Dedifferentiated amniotic fluid mesenchymal stem cell (primary cell): ENCODE results near the gene CELA2B.
"Not testable (repeated sequence)": the region's sequence is repeated elsewhere in the genome, so short reads cannot be mapped to it uniquely, and the experiment has no call there.

Source experiments
- DNase-seq: peaks from one replicate; pipeline ENCODE4 v3.0.0-alpha.2; 2016; ENCODE audit errors: extremely low spot score

Gene CELA2B

GRCh38 chr1:15475752-15476314 is at the start of gene CELA2B:
Gene CELA2B (plus strand): TSS chr1:15476104. CDS start chr1:15476126, 22 bp downstream.
- DNase-seq, result no peak

GRCh38 chr1:15426492-15427279 is 49.2 kb upstream of the CELA2B start:
- no peak for DNase-seq

- no peak for DNase-seq
Observed at GRCh38 chr1:15427280-15427666, 48.6 kb upstream of the CELA2B start.

- DNase-seq, result not testable (repeated sequence)
Observed at GRCh38 chr1:15428252-15428651, 47.7 kb upstream of the CELA2B start.

- no peak for DNase-seq
Observed at GRCh38 chr1:15428815-15429435, 47.0 kb upstream of the CELA2B start.

- DNase-seq, result no peak
Observed at GRCh38 chr1:15429701-15430149, 46.2 kb upstream of the CELA2B start.

- DNase-seq, result no peak
Observed at GRCh38 chr1:15430787-15431570, 44.9 kb upstream of the CELA2B start.

GRCh38 chr1:15431571-15431948 is 44.3 kb upstream of the CELA2B start:
- DNase-seq, result no peak

GRCh38 chr1:15432324-15432723 is 43.6 kb upstream of the CELA2B start:
- DNase-seq, result no peak

- no peak for DNase-seq
Observed at GRCh38 chr1:15433471-15433870, 42.4 kb upstream of the CELA2B start.

- not testable (repeated sequence) for DNase-seq
Observed at GRCh38 chr1:15434739-15435138, 41.2 kb upstream of the CELA2B start.

GRCh38 chr1:15435239-15436077 is 40.4 kb upstream of the CELA2B start:
- no peak for DNase-seq

GRCh38 chr1:15436881-15437442 is 38.9 kb upstream of the CELA2B start:
- no peak for DNase-seq

GRCh38 chr1:15439325-15439724 is 36.6 kb upstream of the CELA2B start:
- DNase-seq, result no peak

- DNase-seq, result no peak
Observed at GRCh38 chr1:15440357-15440756, 35.5 kb upstream of the CELA2B start.

GRCh38 chr1:15441247-15441646 is 34.7 kb upstream of the CELA2B start:
- DNase-seq, result no peak

- no peak for DNase-seq
Observed at GRCh38 chr1:15442119-15442518, 33.8 kb upstream of the CELA2B start.

- no peak for DNase-seq
Observed at GRCh38 chr1:15442759-15443158, 33.1 kb upstream of the CELA2B start.

- DNase-seq, result no peak
Observed at GRCh38 chr1:15443281-15443680, 32.6 kb upstream of the CELA2B start.

- no peak for DNase-seq
Observed at GRCh38 chr1:15444468-15445389, 31.2 kb upstream of the CELA2B start.
